NT2/D1 (cell line): ENCODE data around the gene PTPRT.

Experiments used
- YY1 ChIP-seq: IDR thresholded peaks from 2 replicates; pipeline ENCODE4 v1.6.1; 2011; ENCODE audit not compliant: insufficient read length, insufficient read depth
- ZNF274 ChIP-seq: IDR thresholded peaks from 2 replicates; pipeline ENCODE4 v1.6.1; 2011; ENCODE audit warnings: mild to moderate bottlenecking, low read depth, low read length

- no peak for TF ChIP-seq YY1
- no peak for TF ChIP-seq ZNF274
Observed at GRCh38 chr20:42475773-42476172, 713.9 kb downstream of the PTPRT start.
